ENCODE results near the gene ABHD16B. TPM values are rescaled to one million over a fixed set of nuclear protein-coding genes. Genes with fewer than 3 reads are reported as not detected.

Gene ABHD16B
- total and polyA plus RNA-seq, 2 of the 13 experiments (the other 11 are each of a cell fraction or from before 2014, with no cell fraction given) = not detected

DNA sequence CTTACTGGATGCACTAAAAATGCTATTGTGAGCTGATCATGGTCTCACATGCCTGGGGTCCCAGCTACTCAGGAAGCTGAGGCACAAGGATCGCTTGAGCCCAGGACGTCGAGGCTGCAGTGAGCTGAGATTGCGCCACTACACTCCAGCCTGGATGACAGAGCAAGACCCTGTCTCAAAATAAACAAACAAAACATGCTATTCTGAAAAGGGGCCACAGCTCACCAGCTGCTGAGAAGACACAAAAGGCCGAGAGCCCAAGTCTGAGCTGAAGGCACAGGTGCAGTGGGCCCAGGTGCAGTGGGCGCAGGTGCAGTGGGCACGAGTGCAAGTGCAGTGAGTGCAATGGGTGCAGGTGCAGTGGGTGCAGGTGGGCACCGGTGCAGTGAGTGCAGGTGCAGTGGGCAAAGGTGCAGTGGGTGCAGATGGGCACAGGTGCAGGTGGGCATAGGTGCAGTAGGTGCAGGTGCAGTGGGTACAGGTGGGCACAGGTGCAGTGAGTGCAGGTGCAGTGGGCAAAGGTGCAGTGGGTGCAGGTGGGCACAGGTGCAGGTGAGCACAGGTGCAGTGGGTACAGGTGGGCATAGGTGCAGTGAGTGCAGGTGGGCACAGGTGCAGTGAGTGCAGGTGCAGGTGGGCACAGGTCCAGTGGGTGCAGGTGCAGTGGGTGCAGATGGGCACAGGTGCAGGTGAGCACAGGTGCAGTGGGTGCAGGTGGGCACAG is 46.2 kb upstream of the ABHD16B start (continued):
- TF ChIP-seq, protein P1, sequence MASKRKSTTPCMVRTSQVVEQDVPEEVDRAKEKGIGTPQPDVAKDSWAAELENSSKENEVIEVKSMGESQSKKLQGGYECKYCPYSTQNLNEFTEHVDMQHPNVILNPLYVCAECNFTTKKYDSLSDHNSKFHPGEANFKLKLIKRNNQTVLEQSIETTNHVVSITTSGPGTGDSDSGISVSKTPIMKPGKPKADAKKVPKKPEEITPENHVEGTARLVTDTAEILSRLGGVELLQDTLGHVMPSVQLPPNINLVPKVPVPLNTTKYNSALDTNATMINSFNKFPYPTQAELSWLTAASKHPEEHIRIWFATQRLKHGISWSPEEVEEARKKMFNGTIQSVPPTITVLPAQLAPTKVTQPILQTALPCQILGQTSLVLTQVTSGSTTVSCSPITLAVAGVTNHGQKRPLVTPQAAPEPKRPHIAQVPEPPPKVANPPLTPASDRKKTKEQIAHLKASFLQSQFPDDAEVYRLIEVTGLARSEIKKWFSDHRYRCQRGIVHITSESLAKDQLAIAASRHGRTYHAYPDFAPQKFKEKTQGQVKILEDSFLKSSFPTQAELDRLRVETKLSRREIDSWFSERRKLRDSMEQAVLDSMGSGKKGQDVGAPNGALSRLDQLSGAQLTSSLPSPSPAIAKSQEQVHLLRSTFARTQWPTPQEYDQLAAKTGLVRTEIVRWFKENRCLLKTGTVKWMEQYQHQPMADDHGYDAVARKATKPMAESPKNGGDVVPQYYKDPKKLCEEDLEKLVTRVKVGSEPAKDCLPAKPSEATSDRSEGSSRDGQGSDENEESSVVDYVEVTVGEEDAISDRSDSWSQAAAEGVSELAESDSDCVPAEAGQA (IDR thresholded peaks at IDR 0.05; ENCODE audit: low read depth) = no peak
- TF ChIP-seq, protein P1 (CRISPR knock-in tag; IDR thresholded peaks at IDR 0.05; ENCODE audit: borderline replicate concordance) = no peak
- TF ChIP-seq ZNF263 (CRISPR knock-in tag; IDR thresholded peaks at IDR 0.05) = no peak
- TF ChIP-seq ZNF33A (CRISPR knock-in tag; IDR thresholded peaks at IDR 0.05; ENCODE audit: borderline replicate concordance) = no peak
- no peak for TF ChIP-seq JUN (CRISPR knock-in tag; IDR thresholded peaks at IDR 0.05)
- no peak for TF ChIP-seq PAWR (CRISPR knock-in tag; IDR thresholded peaks at IDR 0.05; ENCODE audit: borderline replicate concordance)
- TF ChIP-seq, protein P2, sequence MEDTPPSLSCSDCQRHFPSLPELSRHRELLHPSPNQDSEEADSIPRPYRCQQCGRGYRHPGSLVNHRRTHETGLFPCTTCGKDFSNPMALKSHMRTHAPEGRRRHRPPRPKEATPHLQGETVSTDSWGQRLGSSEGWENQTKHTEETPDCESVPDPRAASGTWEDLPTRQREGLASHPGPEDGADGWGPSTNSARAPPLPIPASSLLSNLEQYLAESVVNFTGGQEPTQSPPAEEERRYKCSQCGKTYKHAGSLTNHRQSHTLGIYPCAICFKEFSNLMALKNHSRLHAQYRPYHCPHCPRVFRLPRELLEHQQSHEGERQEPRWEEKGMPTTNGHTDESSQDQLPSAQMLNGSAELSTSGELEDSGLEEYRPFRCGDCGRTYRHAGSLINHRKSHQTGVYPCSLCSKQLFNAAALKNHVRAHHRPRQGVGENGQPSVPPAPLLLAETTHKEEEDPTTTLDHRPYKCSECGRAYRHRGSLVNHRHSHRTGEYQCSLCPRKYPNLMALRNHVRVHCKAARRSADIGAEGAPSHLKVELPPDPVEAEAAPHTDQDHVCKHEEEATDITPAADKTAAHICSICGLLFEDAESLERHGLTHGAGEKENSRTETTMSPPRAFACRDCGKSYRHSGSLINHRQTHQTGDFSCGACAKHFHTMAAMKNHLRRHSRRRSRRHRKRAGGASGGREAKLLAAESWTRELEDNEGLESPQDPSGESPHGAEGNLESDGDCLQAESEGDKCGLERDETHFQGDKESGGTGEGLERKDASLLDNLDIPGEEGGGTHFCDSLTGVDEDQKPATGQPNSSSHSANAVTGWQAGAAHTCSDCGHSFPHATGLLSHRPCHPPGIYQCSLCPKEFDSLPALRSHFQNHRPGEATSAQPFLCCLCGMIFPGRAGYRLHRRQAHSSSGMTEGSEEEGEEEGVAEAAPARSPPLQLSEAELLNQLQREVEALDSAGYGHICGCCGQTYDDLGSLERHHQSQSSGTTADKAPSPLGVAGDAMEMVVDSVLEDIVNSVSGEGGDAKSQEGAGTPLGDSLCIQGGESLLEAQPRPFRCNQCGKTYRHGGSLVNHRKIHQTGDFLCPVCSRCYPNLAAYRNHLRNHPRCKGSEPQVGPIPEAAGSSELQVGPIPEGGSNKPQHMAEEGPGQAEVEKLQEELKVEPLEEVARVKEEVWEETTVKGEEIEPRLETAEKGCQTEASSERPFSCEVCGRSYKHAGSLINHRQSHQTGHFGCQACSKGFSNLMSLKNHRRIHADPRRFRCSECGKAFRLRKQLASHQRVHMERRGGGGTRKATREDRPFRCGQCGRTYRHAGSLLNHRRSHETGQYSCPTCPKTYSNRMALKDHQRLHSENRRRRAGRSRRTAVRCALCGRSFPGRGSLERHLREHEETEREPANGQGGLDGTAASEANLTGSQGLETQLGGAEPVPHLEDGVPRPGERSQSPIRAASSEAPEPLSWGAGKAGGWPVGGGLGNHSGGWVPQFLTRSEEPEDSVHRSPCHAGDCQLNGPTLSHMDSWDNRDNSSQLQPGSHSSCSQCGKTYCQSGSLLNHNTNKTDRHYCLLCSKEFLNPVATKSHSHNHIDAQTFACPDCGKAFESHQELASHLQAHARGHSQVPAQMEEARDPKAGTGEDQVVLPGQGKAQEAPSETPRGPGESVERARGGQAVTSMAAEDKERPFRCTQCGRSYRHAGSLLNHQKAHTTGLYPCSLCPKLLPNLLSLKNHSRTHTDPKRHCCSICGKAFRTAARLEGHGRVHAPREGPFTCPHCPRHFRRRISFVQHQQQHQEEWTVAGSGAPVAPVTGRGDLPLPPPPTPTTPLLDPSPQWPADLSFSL (CRISPR knock-in tag; IDR thresholded peaks at IDR 0.05) = peak; percentile 19; the same call in 1 of the 2 replicates
- TF ChIP-seq DMAP1 (CRISPR knock-in tag; IDR thresholded peaks at IDR 0.05) = no peak
- TF ChIP-seq ZNF546 (CRISPR knock-in tag; conservative IDR thresholded peaks at IDR 0.05) = no peak
- TF ChIP-seq ZBTB7A (CRISPR knock-in tag; IDR thresholded peaks at IDR 0.05) = peak; percentile 66
- TF ChIP-seq HNRNPL (IDR thresholded peaks at IDR 0.05; ENCODE audit: low read depth, low read length) = peak; percentile 81; the same call in 1 of the 2 replicates
- TF ChIP-seq ZNF101 (CRISPR knock-in tag; IDR thresholded peaks at IDR 0.05; ENCODE audit: borderline replicate concordance, low read depth) = no peak
- TF ChIP-seq HES4 (CRISPR knock-in tag; IDR thresholded peaks at IDR 0.05; ENCODE audit: borderline replicate concordance) = 0 out of 2 replicates have a peak, but pooled peaks have one; percentile 34

Data from HepG2 (cell line).